MG63 (cell line): ENCODE data around the gene TIAM2. TPM values are rescaled to one million over a fixed set of nuclear protein-coding genes. Genes with fewer than 3 reads are reported as not detected.
A peak's percentile ranks its signal among the peaks of the same experiment; 100 is the strongest.

Source experiments
- DNase-seq: peaks from one replicate; pipeline ENCODE4 v3.0.0-alpha.2; 2020
- H3K27me3 ChIP-seq: fragments of 250-450 bp; sonication (Bioruptor Pico); 2 replicates; pipeline ENCODE4 v1.5.1; 2020; ENCODE audit warnings: mild to moderate bottlenecking, moderate library complexity
- H3K36me3 ChIP-seq: fragments of 250-450 bp; sonication (Bioruptor Pico); 2 replicates; pipeline ENCODE4 v1.5.1; 2020; ENCODE audit warnings: mild to moderate bottlenecking, moderate library complexity
- H3K4me3 ChIP-seq: fragments of 250-450 bp; sonication (Bioruptor Pico); 2 replicates; pipeline ENCODE4 v1.5.1; 2020; ENCODE audit warnings: mild to moderate bottlenecking, moderate library complexity
- H3K9me3 ChIP-seq: fragments of 250-450 bp; sonication (Bioruptor Pico); 2 replicates; pipeline ENCODE4 v1.5.1; 2020; ENCODE audit warnings: mild to moderate bottlenecking, moderate library complexity
- total RNA-seq: library from RNA; depleted of rRNA; stranded (reverse); fragments of >200 nt; shearing (Covaris generic); gene quantifications from 2 replicates; pipeline ENCODE4 v1.2.3, GENCODE V29; 2014; ENCODE audit warnings: low replicate concordance

TIAM2 gene
- total RNA-seq, 1 experiment from 2014 or later, result 4.9 TPM

DNA sequence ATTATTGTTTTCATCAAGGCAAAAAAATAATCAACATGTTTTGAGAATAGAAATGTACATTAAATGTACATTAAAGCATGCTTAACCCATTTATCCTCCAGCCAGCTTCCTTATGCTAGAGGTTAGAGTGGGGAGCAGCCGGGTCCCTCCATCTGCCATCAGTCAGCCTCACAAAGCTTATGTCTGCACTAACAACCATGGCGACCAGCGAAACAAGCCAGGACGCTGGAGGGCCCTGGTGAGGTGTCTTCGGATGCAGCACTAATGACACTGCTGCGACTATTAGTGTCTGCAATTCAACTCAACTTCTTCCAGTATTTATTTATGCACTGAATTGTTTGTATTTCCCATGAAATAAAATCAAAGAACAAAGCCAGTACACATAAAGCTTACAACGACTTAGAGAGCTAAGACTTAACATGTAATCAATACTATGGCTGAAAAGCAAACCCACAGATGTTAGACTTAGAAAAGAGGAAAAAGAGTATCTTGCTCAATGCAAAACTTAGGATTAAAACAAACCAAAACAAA lies 275.5 kb downstream of the TIAM2 start:
- Histone ChIP-seq H3K36me3 (peaks cover 17% of the 10 kb centered on the region), H3K27me3 (no peaks in the 10 kb centered on the region), H3K9me3 (no peaks in the 10 kb centered on the region), H3K4me3 (no peak overlapping the region)
- DNase-seq, result no peak

DNA sequence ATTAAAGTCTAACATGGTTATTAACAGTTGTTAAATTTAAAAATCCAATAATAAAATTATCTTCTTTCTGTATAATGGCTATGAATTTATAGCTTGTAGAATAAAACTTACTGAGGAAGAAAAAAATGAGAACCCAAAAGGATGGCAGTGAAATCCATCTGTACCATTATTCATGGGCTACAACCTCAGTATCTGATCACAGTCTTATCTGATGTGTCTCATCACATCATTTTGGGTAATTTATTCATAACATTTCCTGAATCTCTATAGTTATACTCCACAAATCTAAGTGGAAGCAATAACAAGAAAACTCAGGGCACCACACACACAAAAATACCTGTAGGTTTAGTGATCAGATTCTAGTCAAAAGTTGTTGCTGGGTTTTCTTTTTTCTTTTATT lies 276.0 kb downstream of the TIAM2 start:
- Histone ChIP-seq H3K9me3 (no peaks in the 10 kb centered on the region), H3K36me3 (peaks cover 17% of the 10 kb centered on the region), H3K4me3 (no peak overlapping the region), H3K27me3 (no peaks in the 10 kb centered on the region)
- no peak for DNase-seq

GRCh38 chr6:155272353-155273232 lies 277.5 kb downstream of the TIAM2 start:
- Histone ChIP-seq H3K4me3 (no peak overlapping the region), H3K9me3 (no peaks in the 10 kb centered on the region), H3K27me3 (no peaks in the 10 kb centered on the region), H3K36me3 (peaks cover 11% of the 10 kb centered on the region)
- no peak for DNase-seq

GRCh38 chr6:155273431-155273830 lies 278.3 kb downstream of the TIAM2 start:
- Histone ChIP-seq H3K4me3 (no peak overlapping the region), H3K9me3 (no peaks in the 10 kb centered on the region), H3K36me3 (peaks cover 7% of the 10 kb centered on the region), H3K27me3 (no peaks in the 10 kb centered on the region)
- DNase-seq, result peak; percentile 55

GRCh38 chr6:155274106-155274505 lies 279.0 kb downstream of the TIAM2 start:
- no peak for DNase-seq
- Histone ChIP-seq H3K9me3 (no peaks in the 10 kb centered on the region), H3K27me3 (no peaks in the 10 kb centered on the region), H3K36me3 (peaks cover 7% of the 10 kb centered on the region; the same call in 1 of the 2 replicates), H3K4me3 (no peak overlapping the region)

DNA sequence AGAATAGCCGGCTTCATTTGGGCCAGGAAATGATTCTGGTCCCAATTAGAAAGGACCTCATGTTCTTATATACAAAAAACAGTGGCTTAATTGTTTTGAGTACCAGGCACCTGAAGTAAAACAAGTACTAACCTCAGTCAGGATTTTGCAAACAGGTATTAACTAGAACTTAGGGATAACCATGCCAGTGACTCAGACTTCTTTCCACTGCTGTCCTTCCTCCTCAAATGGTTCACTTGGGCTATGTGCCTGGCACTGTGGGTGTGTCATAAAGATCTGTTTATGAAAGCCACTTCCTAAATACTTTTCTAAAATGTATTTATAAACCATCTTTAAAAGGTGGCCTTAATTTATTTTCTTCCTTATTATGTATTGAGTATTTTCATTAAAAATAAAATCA lies 279.4 kb downstream of the TIAM2 start:
- H3K4me3 ChIP-seq, result no peak overlapping the region
- no peaks in the 10 kb centered on the region for H3K27me3 ChIP-seq
- H3K36me3 ChIP-seq, result peaks cover 8% of the 10 kb centered on the region
- peak; percentile 65 for DNase-seq
- H3K9me3 ChIP-seq, result no peaks in the 10 kb centered on the region

DNA sequence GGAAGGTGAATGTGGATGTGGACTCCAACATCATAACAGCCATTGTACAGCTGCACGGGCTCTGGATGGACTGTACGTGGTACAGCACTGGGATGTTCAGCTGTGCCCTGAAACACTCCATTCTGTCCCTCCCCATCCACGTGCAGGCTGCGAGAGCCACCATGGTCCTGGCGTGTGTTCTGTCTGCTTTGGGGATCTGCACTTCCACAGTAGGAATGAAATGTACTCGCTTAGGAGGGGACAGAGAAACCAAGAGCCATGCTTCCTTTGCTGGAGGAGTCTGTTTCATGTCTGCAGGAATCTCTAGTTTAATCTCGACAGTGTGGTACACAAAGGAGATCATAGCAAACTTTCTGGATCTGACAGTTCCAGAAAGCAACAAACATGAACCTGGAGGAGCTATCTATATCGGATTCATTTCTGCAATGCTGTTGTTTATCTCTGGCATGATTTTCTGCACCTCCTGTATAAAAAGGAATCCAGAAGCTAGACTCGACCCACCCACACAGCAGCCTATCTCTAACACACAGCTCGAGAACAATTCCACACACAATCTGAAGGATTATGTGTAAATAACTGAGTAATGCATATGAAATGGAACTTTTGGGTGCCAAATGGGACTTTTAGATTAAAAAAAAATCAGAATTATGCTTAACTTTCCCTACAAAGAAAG lies 280.8 kb downstream of the TIAM2 start:
- H3K36me3 ChIP-seq, result peaks cover 7% of the 10 kb centered on the region
- H3K27me3 ChIP-seq, result no peaks in the 10 kb centered on the region
- H3K4me3 ChIP-seq, result no peak overlapping the region
- DNase-seq, result no peak
- H3K9me3 ChIP-seq, result no peaks in the 10 kb centered on the region

- DNase-seq, result no peak
- no peak overlapping the region for H3K4me3 ChIP-seq
- no peaks in the 10 kb centered on the region for H3K27me3 ChIP-seq
- H3K9me3 ChIP-seq, result no peaks in the 10 kb centered on the region
- H3K36me3 ChIP-seq, result peaks cover 7% of the 10 kb centered on the region
Observed at GRCh38 chr6:155276638-155277037, 281.5 kb downstream of the TIAM2 start.

DNA sequence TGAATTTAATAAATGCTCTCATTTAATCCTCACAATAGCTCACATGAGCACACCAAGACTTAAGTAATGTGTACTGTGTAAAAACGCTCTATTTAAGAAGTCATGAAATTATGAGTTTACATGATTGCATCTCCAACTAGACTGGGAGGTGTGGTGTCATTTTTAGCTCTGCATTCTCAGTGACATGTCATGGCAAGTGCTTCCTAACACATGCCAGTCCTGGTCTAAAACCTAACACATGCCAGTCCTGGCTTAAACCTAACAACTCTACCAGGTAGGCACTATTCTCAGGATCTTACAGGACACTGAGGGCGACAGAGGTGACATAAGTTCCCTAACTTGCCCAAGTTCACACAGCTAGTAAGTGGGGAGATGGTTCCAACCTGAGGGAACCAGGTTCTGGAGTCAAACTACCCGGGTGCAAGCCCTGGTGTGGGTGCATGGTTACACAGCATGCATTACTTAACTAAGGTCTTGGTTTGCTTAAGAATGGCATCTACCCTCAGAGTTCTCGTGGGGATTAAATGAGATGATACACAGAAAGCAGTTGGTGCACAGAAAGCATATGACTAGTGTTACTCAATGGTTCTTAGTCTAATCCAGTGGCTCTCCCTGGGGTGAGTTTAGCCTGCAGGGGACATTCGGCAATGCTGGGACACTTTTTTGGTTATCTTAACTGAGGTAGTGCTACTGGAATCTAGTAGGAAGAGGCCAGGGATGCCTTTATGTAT lies 283.4 kb downstream of the TIAM2 start:
- no peak for DNase-seq
- H3K36me3 ChIP-seq, result peaks cover 9% of the 10 kb centered on the region
- no peaks in the 10 kb centered on the region for H3K27me3 ChIP-seq
- H3K9me3 ChIP-seq, result no peaks in the 10 kb centered on the region
- no peak overlapping the region for H3K4me3 ChIP-seq

GRCh38 chr6:155284775-155285174 lies 289.7 kb downstream of the TIAM2 start:
- H3K4me3 ChIP-seq, result no peak overlapping the region
- no peak for DNase-seq
- H3K9me3 ChIP-seq, result no peaks in the 10 kb centered on the region
- H3K27me3 ChIP-seq, result no peaks in the 10 kb centered on the region
- peaks cover 18% of the 10 kb centered on the region for H3K36me3 ChIP-seq

DNA sequence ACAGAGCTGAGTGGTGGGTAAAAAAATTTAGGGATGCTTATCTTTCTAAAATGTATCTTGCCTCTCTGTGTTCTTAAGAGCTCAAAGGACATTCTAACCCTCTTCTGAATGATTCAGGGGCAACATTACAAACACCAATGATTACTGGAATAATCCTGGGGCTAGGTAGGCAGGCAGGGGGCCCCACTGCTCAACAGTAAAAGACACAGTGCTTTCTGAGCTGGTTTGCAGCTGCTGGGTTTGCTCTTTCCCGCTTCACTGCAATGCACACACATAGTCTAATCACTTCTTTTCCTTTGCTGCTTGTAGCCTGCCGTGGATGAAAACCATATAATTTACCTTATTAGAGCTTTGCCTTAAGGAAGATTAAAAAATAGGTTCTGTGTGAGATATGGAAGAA lies 292.6 kb downstream of the TIAM2 start:
- no peak overlapping the region for H3K4me3 ChIP-seq
- DNase-seq, result no peak
- H3K36me3 ChIP-seq, result peaks cover 29% of the 10 kb centered on the region
- H3K27me3 ChIP-seq, result no peaks in the 10 kb centered on the region
- H3K9me3 ChIP-seq, result no peaks in the 10 kb centered on the region

DNA sequence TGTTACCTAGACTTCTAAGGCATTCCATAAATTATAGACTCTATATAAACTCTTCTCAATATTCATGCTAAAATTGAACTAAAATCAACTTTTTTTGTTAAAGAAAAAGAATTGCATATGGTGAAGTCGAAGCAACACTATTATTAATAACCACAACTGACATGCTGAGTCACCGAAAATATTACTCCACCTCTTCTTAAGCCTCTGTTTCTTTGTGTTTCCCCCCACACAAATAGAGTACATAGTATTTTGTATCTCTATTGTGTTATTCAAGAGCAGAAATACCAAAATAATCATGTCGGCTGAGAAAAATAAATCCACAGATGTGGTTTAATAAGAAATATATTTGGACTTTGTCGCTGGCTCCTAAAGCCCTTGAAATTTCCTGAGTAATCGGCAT lies 295.4 kb downstream of the TIAM2 start:
- Histone ChIP-seq H3K36me3 (peaks cover 26% of the 10 kb centered on the region), H3K27me3 (no peaks in the 10 kb centered on the region), H3K9me3 (no peaks in the 10 kb centered on the region), H3K4me3 (no peak overlapping the region)
- no peak for DNase-seq

- Histone ChIP-seq H3K4me3 (no peak overlapping the region), H3K9me3 (no peaks in the 10 kb centered on the region), H3K27me3 (no peaks in the 10 kb centered on the region), H3K36me3 (peaks cover 26% of the 10 kb centered on the region)
- no peak for DNase-seq
Observed at GRCh38 chr6:155291291-155291690, 296.2 kb downstream of the TIAM2 start.

DNA sequence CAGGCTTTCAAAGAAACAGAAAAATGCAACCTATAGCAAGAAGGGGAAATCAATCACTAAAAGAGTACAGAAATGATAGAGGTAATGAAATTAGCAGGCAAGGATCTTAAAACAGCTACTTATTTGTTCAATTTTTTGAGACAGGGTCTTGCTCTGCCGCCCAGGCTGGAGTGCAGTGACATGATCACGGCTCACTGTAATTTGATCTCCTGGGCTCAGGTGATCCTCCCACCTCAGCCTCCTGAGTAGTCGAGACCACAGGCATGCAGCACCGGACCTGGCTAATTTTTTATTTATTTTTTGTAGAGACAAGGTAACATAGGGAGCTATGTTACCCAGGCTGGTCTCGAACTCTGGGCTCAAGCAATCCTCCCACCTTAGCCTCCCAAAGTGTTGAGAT lies 297.6 kb downstream of the TIAM2 start:
- DNase-seq, result no peak
- H3K9me3 ChIP-seq, result no peaks in the 10 kb centered on the region
- no peak overlapping the region for H3K4me3 ChIP-seq
- H3K27me3 ChIP-seq, result no peaks in the 10 kb centered on the region
- H3K36me3 ChIP-seq, result peaks cover 29% of the 10 kb centered on the region

- H3K27me3 ChIP-seq, result no peaks in the 10 kb centered on the region
- DNase-seq, result no peak
- no peak overlapping the region for H3K4me3 ChIP-seq
- H3K9me3 ChIP-seq, result no peaks in the 10 kb centered on the region
- H3K36me3 ChIP-seq, result peaks cover 17% of the 10 kb centered on the region
Observed at GRCh38 chr6:155297669-155298068, 302.6 kb downstream of the TIAM2 start.

- peak; percentile 17 for DNase-seq
- no peaks in the 10 kb centered on the region for H3K9me3 ChIP-seq
- H3K36me3 ChIP-seq, result peaks cover 22% of the 10 kb centered on the region
- no peaks in the 10 kb centered on the region for H3K27me3 ChIP-seq
- H3K4me3 ChIP-seq, result no peak overlapping the region
Observed at GRCh38 chr6:155301867-155302266, 306.8 kb downstream of the TIAM2 start.

GRCh38 chr6:155303361-155303870 lies 308.3 kb downstream of the TIAM2 start:
- Histone ChIP-seq H3K36me3 (peaks cover 24% of the 10 kb centered on the region), H3K9me3 (no peaks in the 10 kb centered on the region), H3K4me3 (no peak overlapping the region), H3K27me3 (no peaks in the 10 kb centered on the region)
- DNase-seq, result no peak
